C4-2B (cell line): ENCODE measurements around the gene ADAMTS1.

Experiments
- CTCF ChIP-seq: fragments of 450-650 bp; conservative IDR thresholded peaks from 2 replicates; pipeline ENCODE4 v1.5.1; 2017; ENCODE audit warnings: mild to moderate bottlenecking
- ZFX ChIP-seq: fragments of 450-650 bp; IDR thresholded peaks from 2 replicates; pipeline ENCODE4 v1.6.1; 2017

GRCh38 chr21:26865857-26866256 is 20.6 kb upstream of the ADAMTS1 start:
- TF ChIP-seq CTCF: no peak
- no peak for TF ChIP-seq ZFX
